Fibroblast of pulmonary artery (primary cell): ENCODE data around the gene OPA3.

ENCODE experiments used
- DNase-seq: peaks from one replicate; pipeline ENCODE4 v3.0.0-alpha.2; 2010; ENCODE audit warnings: low read depth
- H3K4me3 ChIP-seq: replicated peaks from 2 replicates; pipeline ENCODE4 v1.5.1; 2011; ENCODE audit warnings: low read depth, mild to moderate bottlenecking, control low read depth, low read length, moderate library complexity
- TF ChIP-seq, protein P1 (sequence below): IDR thresholded peaks from 2 replicates; pipeline ENCODE4 v1.5.1; 2011; ENCODE audit warnings: mild to moderate bottlenecking, control low read depth, low read length, inconsistent platforms; ENCODE audit errors: missing control alignments

The OPA3 gene

GRCh38 chr19:45522010-45522941 lies 62.3 kb downstream of the OPA3 start:
- TF ChIP-seq, protein P1, sequence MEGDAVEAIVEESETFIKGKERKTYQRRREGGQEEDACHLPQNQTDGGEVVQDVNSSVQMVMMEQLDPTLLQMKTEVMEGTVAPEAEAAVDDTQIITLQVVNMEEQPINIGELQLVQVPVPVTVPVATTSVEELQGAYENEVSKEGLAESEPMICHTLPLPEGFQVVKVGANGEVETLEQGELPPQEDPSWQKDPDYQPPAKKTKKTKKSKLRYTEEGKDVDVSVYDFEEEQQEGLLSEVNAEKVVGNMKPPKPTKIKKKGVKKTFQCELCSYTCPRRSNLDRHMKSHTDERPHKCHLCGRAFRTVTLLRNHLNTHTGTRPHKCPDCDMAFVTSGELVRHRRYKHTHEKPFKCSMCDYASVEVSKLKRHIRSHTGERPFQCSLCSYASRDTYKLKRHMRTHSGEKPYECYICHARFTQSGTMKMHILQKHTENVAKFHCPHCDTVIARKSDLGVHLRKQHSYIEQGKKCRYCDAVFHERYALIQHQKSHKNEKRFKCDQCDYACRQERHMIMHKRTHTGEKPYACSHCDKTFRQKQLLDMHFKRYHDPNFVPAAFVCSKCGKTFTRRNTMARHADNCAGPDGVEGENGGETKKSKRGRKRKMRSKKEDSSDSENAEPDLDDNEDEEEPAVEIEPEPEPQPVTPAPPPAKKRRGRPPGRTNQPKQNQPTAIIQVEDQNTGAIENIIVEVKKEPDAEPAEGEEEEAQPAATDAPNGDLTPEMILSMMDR: no peak
- no peak overlapping the region for H3K4me3 ChIP-seq
- no peak for DNase-seq

GRCh38 chr19:45518469-45518826 lies 66.2 kb downstream of the OPA3 start:
- no peak overlapping the region for H3K4me3 ChIP-seq
- TF ChIP-seq, protein P1: no peak
- DNase-seq: no peak

GRCh38 chr19:45517641-45518468 lies 66.7 kb downstream of the OPA3 start:
- no peak for DNase-seq
- TF ChIP-seq, protein P1: no peak
- H3K4me3 ChIP-seq: no peak overlapping the region

DNA sequence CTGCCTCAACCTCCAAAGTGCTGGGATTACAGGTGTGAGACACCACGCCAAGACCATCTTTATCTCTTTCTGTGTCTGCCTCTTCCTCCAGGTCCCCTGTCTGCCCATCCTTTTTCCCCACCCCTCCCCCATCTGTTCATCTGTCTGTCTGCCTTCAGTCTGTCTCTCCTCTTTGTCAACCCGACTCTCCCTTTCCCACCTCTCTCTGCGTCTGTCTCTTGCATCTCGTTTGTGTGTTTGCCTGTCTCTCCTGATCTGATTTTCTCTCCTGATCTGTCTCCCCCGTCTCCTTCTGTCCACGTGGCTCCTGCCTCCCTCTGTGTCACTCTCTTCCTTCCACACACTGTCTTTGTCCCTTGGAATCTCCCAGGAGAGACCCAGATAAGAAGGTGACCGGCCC lies 67.4 kb downstream of the OPA3 start:
- DNase-seq: no peak
- no peak overlapping the region for H3K4me3 ChIP-seq
- TF ChIP-seq, protein P1: no peak

DNA sequence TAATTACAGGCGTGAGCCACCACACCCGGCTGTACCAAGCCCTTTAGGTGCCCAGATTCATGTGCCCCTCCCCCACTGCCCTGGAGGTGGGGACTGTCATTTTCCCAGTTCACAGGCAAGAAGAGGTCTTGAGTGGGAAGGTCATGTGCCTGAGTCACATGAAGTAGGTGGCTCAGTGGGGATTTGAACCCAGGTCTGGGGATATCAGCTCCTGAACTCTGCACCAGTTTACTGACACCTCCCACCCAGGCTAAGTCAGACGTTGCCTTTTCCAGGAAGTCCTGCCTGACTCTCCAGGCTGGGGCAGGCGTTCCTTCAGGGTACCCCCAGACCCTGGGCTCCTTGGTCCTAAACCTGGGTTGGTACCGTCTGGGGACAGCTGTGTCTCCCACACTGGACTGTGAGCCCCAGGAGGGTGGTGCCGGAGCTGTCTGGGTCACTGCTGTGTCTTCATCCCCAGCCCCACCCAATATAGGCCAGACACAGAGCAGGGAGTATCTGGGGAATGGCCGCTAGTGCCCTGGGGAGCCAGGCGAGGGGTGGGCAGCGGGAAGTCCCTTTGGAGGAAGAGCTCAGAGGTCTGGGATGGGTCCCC lies 68.7 kb downstream of the OPA3 start:
- no peak overlapping the region for H3K4me3 ChIP-seq
- no peak for DNase-seq
- TF ChIP-seq, protein P1: no peak

DNA sequence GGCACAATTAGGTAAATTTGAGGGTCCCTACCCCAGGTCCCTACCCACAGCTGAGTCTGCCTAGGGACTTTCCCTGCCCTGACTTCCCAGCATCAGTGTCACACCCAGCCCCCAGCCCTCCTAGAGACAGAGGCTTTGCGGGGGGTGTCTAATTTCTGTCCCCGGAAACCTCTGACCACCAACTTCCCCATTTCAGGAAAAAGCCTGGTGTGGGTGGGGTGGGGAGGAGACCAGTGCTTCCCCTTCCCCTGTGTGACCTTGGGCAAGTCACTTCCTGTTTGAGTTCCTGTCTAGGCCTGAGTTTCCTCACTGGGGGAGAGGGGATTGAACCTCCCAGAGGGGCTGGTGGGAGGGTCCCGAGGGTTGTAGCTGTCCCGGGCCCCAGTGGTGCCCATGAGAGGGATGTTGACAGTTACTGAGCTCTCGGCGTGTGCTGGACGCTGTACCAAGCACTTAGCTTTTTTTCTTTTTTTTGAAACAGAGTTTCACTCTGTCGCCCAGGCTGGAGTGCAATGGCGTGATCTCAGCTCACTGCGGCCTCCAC lies 69.4 kb downstream of the OPA3 start:
- TF ChIP-seq, protein P1: no peak
- no peak for DNase-seq
- H3K4me3 ChIP-seq: no peak overlapping the region
